SK-N-SH (cell line): ENCODE results near the gene STK39. TPM values are rescaled to one million over a fixed set of nuclear protein-coding genes. Genes with fewer than 3 reads are reported as not detected.

ENCODE experiments used
- CTCF ChIA-PET: fragments of 300-600, 350-600 bp; formaldehyde crosslinking; extraction: SDS; loops from one replicate; lab custom pipeline; 2021; lab: Yijun Ruan, JAX
- POLR2A ChIA-PET: fragments of 350-600 bp; sonication (Branson Sonifier 250); formaldehyde crosslinking; extraction: SDS; loops from one replicate; lab custom pipeline; 2020; ENCODE audit warnings: antibody characterized with exemption, inconsistent platforms; lab: Yijun Ruan, JAX
- DNase-seq: peaks from one replicate; pipeline ENCODE4 v3.0.0; 2012
- H2AFZ ChIP-seq: fragments of 200-600 bp; sonication (generic); 2 replicates; pipeline ENCODE4 v1.8.1; 2016; ENCODE audit warnings: antibody characterized with exemption, mild to moderate bottlenecking, low read depth
- H3F3A ChIP-seq: fragments of 200-600 bp; sonication (generic); replicated peaks from 2 replicates; pipeline ENCODE3; 2016; ENCODE audit warnings: antibody characterized with exemption, mild to moderate bottlenecking; ENCODE audit not compliant: insufficient read depth
- H3K27ac ChIP-seq, 2 experiments: fragments of 200-500 bp in 1 of 2; fragments of 200-600 bp in 1 of 2; sonication (Bioruptor generic) in 1 of 2; sonication (generic), shearing (Covaris generic) in 1 of 2; 2 replicates each; pipeline versions ENCODE4 v1.5.1 to v1.6.1; 2014 to 2016; ENCODE audit warnings: low read depth in 2 of 2, inconsistent platforms in 1 of 2, low read length in 1 of 2, mild to moderate bottlenecking in 1 of 2, mixed read lengths in 1 of 2
- H3K27me3 ChIP-seq: fragments of 200-600 bp; sonication (generic), shearing (Covaris generic); 2 replicates; pipeline ENCODE4 v1.6.1; 2016; ENCODE audit warnings: mixed run types; ENCODE audit not compliant: insufficient read depth
- H3K36me3 ChIP-seq, 2 experiments: fragments of 200-500 bp in 1 of 2; fragments of 200-600 bp in 1 of 2; sonication (Bioruptor generic) in 1 of 2; sonication (generic) in 1 of 2; replicated peaks in 1 of 2; 2 replicates each; pipeline versions ENCODE3 to v1.5.1; 2014 to 2016; ENCODE audit warnings: low read length in 1 of 2, mild to moderate bottlenecking in 1 of 2; ENCODE audit not compliant: insufficient read depth in 2 of 2, control insufficient read depth in 1 of 2
- H3K4me1 ChIP-seq, 2 experiments: fragments of 200-500 bp in 1 of 2; fragments of 200-600 bp in 1 of 2; sonication (Bioruptor generic) in 1 of 2; sonication (generic), shearing (Covaris generic) in 1 of 2; 2 replicates each; pipeline versions ENCODE4 v1.5.1 to v1.6.1; 2014 to 2016; ENCODE audit warnings: low read depth in 1 of 2, low read length in 1 of 2, mixed run types in 1 of 2; ENCODE audit not compliant: insufficient read depth in 2 of 2, control insufficient read depth in 1 of 2
- H3K4me2 ChIP-seq: fragments of 200-600 bp; sonication (generic), shearing (Covaris generic); 2 replicates; pipeline ENCODE4 v1.6.1; 2017; ENCODE audit warnings: mixed run types
- H3K4me3 ChIP-seq, 2 experiments: fragments of 200-500 bp in 1 of 2; fragments of 200-600 bp in 1 of 2; sonication (Bioruptor generic) in 1 of 2; sonication (generic), shearing (Covaris generic) in 1 of 2; 2 replicates each; pipeline versions ENCODE4 v1.5.1 to v1.8.1; 2014 to 2016; ENCODE audit warnings: low read depth in 2 of 2, inconsistent platforms in 1 of 2, low read length in 1 of 2, mild to moderate bottlenecking in 1 of 2, mixed read lengths in 1 of 2, moderate library complexity in 1 of 2
- H3K79me2 ChIP-seq: fragments of 200-600 bp; sonication (generic); 2 replicates; pipeline ENCODE4 v1.8.1; 2017; ENCODE audit warnings: mild to moderate bottlenecking; ENCODE audit not compliant: insufficient read depth
- H3K9ac ChIP-seq: fragments of 200-600 bp; sonication (generic); 2 replicates; pipeline ENCODE4 v1.6.1; 2017; ENCODE audit warnings: mixed run types
- H3K9me2 ChIP-seq: fragments of 200-600 bp; sonication (generic); 2 replicates; pipeline ENCODE4 v1.6.1; 2017; ENCODE audit warnings: mixed run types
- H3K9me3 ChIP-seq: fragments of 200-600 bp; sonication (generic); 2 replicates; pipeline ENCODE4 v1.6.1; 2017; ENCODE audit warnings: mixed run types, mild to moderate bottlenecking, moderate library complexity
- H4K20me1 ChIP-seq: fragments of 200-600 bp; sonication (generic); 2 replicates; pipeline ENCODE4 v1.6.1; 2017; ENCODE audit warnings: mild to moderate bottlenecking, mixed run types; ENCODE audit not compliant: insufficient read depth
- ELF1 ChIP-seq: IDR thresholded peaks from 2 replicates; pipeline ENCODE4 v1.4.0; 2012
- EP300 ChIP-seq, 2 experiments: IDR thresholded peaks; 2 replicates each; pipeline versions ENCODE4 v1.4.0 to v1.6.1; 2012; ENCODE audit warnings: borderline replicate concordance in 1 of 2, low read depth in 1 of 2, low read length in 1 of 2
- FOSL2 ChIP-seq: IDR thresholded peaks from 2 replicates; pipeline ENCODE4 v1.4.0; 2012; ENCODE audit warnings: low read depth, mild to moderate bottlenecking, moderate library complexity, borderline replicate concordance
- FOXJ3 ChIP-seq: sonication (generic); formaldehyde crosslinking; IDR thresholded peaks from 2 replicates; pipeline ENCODE4 v1.5.1; 2020; ENCODE audit warnings: mild to moderate bottlenecking, missing genetic modification reagents
- FOXM1 ChIP-seq: IDR thresholded peaks from 2 replicates; pipeline ENCODE4 v1.4.0; 2012; ENCODE audit warnings: low read depth, mild to moderate bottlenecking
- GABPA ChIP-seq: IDR thresholded peaks from 2 replicates; pipeline ENCODE4 v1.4.0; 2012; ENCODE audit warnings: low read depth, mild to moderate bottlenecking
- GATA2 ChIP-seq: sonication (generic); formaldehyde crosslinking; IDR thresholded peaks from 2 replicates; pipeline ENCODE4 v1.5.0; 2020; ENCODE audit warnings: mild to moderate bottlenecking, missing genetic modification reagents
- JUND ChIP-seq: IDR thresholded peaks from 2 replicates; pipeline ENCODE4 v1.4.0; 2012
- MEF2A ChIP-seq: IDR thresholded peaks from 2 replicates; pipeline ENCODE4 v1.4.0; 2012; ENCODE audit warnings: low read depth, borderline replicate concordance
- MXI1 ChIP-seq: IDR thresholded peaks from 2 replicates; pipeline ENCODE4 v1.6.1; 2012; ENCODE audit warnings: mild to moderate bottlenecking, low read depth, low read length, improper control_type of control experiment
- NFIC ChIP-seq: IDR thresholded peaks from 2 replicates; pipeline ENCODE4 v1.4.0; 2012; ENCODE audit warnings: borderline replicate concordance
- RXRA ChIP-seq: IDR thresholded peaks from 2 replicates; pipeline ENCODE4 v1.4.0; 2012; ENCODE audit warnings: low read depth, mild to moderate bottlenecking, borderline replicate concordance
- SIN3A ChIP-seq: IDR thresholded peaks from 2 replicates; pipeline ENCODE4 v1.6.1; 2012; ENCODE audit warnings: low read depth, mild to moderate bottlenecking, low read length, moderate library complexity, borderline replicate concordance
- TAF1 ChIP-seq: IDR thresholded peaks from 2 replicates; pipeline ENCODE4 v1.6.1; 2012; ENCODE audit warnings: low read depth, mild to moderate bottlenecking, low read length, moderate library complexity, borderline replicate concordance
- TCF12 ChIP-seq: IDR thresholded peaks from 2 replicates; pipeline ENCODE4 v1.4.0; 2012
- TEAD4 ChIP-seq: IDR thresholded peaks from 2 replicates; pipeline ENCODE4 v1.4.0; 2012; ENCODE audit warnings: mild to moderate bottlenecking, borderline replicate concordance; ENCODE audit not compliant: insufficient read depth
- WGBS: methylation state at CpG from one replicate; pipeline ENCODE4 v1.1.6; 2017; ENCODE audit warnings: low lambda C conversion rate; 5-methylcytosine and 5-hydroxymethylcytosine counted together
- polyA plus RNA-seq, 3 experiments: library from polyadenylated mRNA; depleted of rRNA; stranded (reverse); fragments of >200 nt; gene quantifications; 2 replicates each; pipeline ENCODE4 v1.2.3, GENCODE V29; 2012
- TF ChIP-seq, protein P1 (sequence below): IDR thresholded peaks from 2 replicates; pipeline ENCODE4 v1.4.0; 2012; ENCODE audit warnings: low read depth

The STK39 gene
- polyA plus RNA-seq, 1 of the 3 experiments (the other 2 are of a cell fraction) = 9.6 TPM

DNA sequence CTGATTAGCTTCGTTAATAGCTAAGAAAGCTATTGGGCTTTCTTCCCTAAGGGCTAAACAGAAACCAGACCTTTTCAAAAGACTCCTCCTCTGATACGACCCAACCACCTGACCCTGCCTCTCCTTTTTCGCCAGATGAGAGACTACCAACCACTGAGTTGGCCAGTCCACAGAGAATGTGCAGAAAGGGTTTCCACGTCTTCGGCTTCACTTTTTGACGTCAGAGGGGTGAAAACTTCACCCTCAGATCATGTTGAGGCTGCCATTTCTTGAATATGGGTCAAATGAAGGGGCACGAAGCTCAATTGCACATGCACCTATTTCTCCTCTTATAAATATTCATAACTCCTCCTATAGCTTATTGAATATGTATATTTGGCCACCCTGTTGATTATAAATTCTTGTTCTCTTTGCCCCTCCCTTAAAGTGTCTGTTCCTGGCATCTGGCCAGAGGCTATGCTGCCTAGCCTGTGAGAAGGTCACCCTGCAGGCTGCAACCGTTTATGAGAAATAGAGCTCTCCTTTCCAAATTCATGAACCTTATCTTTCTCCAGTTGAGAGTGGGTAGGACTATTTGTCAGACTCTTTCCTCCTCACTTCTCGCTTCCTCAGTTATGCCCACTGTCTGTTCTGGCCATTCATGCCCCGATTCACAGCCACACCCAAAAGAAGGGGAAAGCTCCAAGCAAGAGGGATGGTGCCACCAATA, 301.6 kb downstream of the STK39 start:
- ChIA-PET CTCF (interaction anchor here (1.1 to 1.8 kb wide), 5 partner anchors 8 to 654 kb away, joined by 3 to 4 read pairs (median 3); no protein-coding TSS in a partner anchor), POLR2A (no interaction called here)
- Histone ChIP-seq H3K27me3 (no peaks in the 10 kb centered on the region), H3K9me2 (no peaks in the 10 kb centered on the region), H3K9ac (no peak overlapping the region), H3K9me3 (no peaks in the 10 kb centered on the region), H3K4me3 (no peak overlapping the region), H4K20me1 (no peaks in the 10 kb centered on the region), H3K27ac (no peak overlapping the region), H3K4me1 (no peaks in the 10 kb centered on the region; a peak in 3 of 4 replicates), H3F3A (no peaks in the 10 kb centered on the region), H3K36me3 (no peaks in the 10 kb centered on the region), H3K4me2 (no peak overlapping the region), H3K79me2 (no peaks in the 10 kb centered on the region), H2AFZ (no peak overlapping the region)
- no peak for TF ChIP-seq FOXJ3
- no peak for TF ChIP-seq TCF12
- no peak for TF ChIP-seq MEF2A
- TF ChIP-seq RXRA = no peak
- TF ChIP-seq JUND = no peak
- no peak for TF ChIP-seq FOXM1
- TF ChIP-seq, protein P1, sequence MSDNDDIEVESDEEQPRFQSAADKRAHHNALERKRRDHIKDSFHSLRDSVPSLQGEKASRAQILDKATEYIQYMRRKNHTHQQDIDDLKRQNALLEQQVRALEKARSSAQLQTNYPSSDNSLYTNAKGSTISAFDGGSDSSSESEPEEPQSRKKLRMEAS = no peak
- no peak for TF ChIP-seq FOSL2
- TF ChIP-seq TEAD4 = no peak
- no peak for TF ChIP-seq ELF1
- TF ChIP-seq GATA2 = no peak
- no peak for TF ChIP-seq SIN3A
- TF ChIP-seq EP300 (IDR thresholded peaks at IDR 0.05; ENCODE audit: borderline replicate concordance in 1 of 2, low read depth in 1 of 2, low read length in 1 of 2) = no peak
- no peak for TF ChIP-seq TAF1
- TF ChIP-seq MXI1 = no peak
- no peak for TF ChIP-seq GABPA
- no peak for DNase-seq
- WGBS = 94% methylated on average over 10 of the region's 10 CpGs

DNA sequence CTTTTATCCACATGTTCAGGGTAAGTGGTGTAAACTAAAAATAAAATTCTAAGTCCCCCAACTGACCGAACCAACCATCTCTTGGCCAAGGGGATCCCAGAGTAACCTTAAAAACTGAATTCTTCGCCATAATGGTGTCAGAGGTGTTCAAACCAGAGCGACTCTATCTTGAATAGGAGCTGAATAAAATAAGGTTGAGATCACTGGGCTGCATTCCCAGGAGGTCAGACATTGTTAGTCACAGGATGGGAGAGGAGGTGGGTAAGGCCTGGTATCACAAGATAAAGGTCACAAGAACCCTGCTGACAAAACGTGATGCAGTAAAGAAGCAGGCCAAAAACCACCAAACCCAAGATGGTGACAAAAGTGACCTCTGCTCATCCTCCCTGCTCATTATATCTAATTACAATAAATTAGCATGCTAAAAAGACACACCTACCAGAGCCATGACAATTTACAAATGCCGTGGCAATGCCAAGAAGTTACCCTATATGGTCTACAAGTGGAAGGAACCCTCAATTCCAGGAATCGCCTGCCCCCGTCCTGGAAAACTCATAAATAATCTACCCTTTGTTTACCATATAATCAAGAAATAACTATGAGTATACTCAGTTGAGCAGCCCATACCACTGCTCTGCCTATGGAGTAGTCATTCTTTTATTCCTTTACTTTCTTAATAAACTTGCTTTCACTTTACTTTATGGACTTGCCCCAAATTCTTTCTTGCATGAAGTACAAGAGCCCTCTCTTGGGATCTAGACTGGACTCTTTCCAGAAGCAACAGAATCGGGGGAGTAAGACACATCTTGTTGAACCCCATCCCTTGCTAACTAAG, 302.4 kb downstream of the STK39 start:
- no peak for DNase-seq
- CTCF ChIA-PET = interaction anchor here (0.8 to 1.2 kb wide), 2 partner anchors 8 to 401 kb away, joined by 3 read pairs; no protein-coding TSS in a partner anchor
- Histone ChIP-seq H3K9me3 (no peaks in the 10 kb centered on the region), H3K4me1 (peaks cover 0 to 3% of the 10 kb centered on the region in 2 experiments; a peak in 3 of 4 replicates), H3K79me2 (no peaks in the 10 kb centered on the region), H3K9me2 (no peaks in the 10 kb centered on the region), H3K27ac (no peak overlapping the region), H3F3A (no peaks in the 10 kb centered on the region), H3K9ac (no peak overlapping the region), H3K27me3 (no peaks in the 10 kb centered on the region), H3K4me3 (no peak overlapping the region), H4K20me1 (no peaks in the 10 kb centered on the region), H3K4me2 (no peak overlapping the region), H3K36me3 (no peaks in the 10 kb centered on the region)
- 84% methylated on average over 8 of the region's 8 CpGs for WGBS
- POLR2A ChIA-PET = no interaction called here
- TF ChIP-seq FOSL2 = 0 out of 2 replicates have a peak, but pooled peaks have one; percentile 27
- no peak for TF ChIP-seq FOXM1
- no peak for TF ChIP-seq NFIC
- TF ChIP-seq, protein P1 = no peak
- no peak for TF ChIP-seq TAF1
- TF ChIP-seq, all 33 proteins: peak for 1
- H2AFZ ChIP-seq = no peak overlapping the region
